ENCODE results near the gene NIT2.

The NIT2 gene

GRCh38 chr3:100354850-100355249 is 20.3 kb downstream of the NIT2 start:
- Histone ChIP-seq H3K4me3 (replicated peaks; ENCODE audit: insufficient read depth, low read length) (no peak overlapping the region), H3K27me3 (ENCODE audit: insufficient read depth, poor library complexity, severe bottlenecking) (no peaks in the 10 kb centered on the region), H3K27ac (replicated peaks) (no peak overlapping the region)
- DNase-seq (ENCODE audit: low read depth in 1 of 2, low spot score in 1 of 2) = no peak
- TF ChIP-seq, protein P1, sequence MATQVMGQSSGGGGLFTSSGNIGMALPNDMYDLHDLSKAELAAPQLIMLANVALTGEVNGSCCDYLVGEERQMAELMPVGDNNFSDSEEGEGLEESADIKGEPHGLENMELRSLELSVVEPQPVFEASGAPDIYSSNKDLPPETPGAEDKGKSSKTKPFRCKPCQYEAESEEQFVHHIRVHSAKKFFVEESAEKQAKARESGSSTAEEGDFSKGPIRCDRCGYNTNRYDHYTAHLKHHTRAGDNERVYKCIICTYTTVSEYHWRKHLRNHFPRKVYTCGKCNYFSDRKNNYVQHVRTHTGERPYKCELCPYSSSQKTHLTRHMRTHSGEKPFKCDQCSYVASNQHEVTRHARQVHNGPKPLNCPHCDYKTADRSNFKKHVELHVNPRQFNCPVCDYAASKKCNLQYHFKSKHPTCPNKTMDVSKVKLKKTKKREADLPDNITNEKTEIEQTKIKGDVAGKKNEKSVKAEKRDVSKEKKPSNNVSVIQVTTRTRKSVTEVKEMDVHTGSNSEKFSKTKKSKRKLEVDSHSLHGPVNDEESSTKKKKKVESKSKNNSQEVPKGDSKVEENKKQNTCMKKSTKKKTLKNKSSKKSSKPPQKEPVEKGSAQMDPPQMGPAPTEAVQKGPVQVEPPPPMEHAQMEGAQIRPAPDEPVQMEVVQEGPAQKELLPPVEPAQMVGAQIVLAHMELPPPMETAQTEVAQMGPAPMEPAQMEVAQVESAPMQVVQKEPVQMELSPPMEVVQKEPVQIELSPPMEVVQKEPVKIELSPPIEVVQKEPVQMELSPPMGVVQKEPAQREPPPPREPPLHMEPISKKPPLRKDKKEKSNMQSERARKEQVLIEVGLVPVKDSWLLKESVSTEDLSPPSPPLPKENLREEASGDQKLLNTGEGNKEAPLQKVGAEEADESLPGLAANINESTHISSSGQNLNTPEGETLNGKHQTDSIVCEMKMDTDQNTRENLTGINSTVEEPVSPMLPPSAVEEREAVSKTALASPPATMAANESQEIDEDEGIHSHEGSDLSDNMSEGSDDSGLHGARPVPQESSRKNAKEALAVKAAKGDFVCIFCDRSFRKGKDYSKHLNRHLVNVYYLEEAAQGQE (IDR thresholded peaks at IDR 0.05; ENCODE audit: insufficient replicate concordance, low read depth) = no peak
- TF ChIP-seq GABPA (IDR thresholded peaks at IDR 0.05; ENCODE audit: low read depth) = no peak
- TF ChIP-seq POLR2AphosphoS5 (IDR thresholded peaks at IDR 0.05; ENCODE audit: low read depth) = no peak
- TF ChIP-seq SPI1 (IDR thresholded peaks at IDR 0.05; ENCODE audit: borderline replicate concordance, low read depth) = no peak
- TF ChIP-seq CTCF (IDR thresholded peaks at IDR 0.05; ENCODE audit: insufficient read depth, low read length) = no peak

- DNase-seq (ENCODE audit: low read depth in 1 of 2, low spot score in 1 of 2) = no peak
- no peak for TF ChIP-seq GABPA (IDR thresholded peaks at IDR 0.05; ENCODE audit: low read depth)
- no peak for TF ChIP-seq CTCF (IDR thresholded peaks at IDR 0.05; ENCODE audit: insufficient read depth, low read length)
- TF ChIP-seq, protein P1 (IDR thresholded peaks at IDR 0.05; ENCODE audit: insufficient replicate concordance, low read depth) = no peak
- no peak for TF ChIP-seq POLR2AphosphoS5 (IDR thresholded peaks at IDR 0.05; ENCODE audit: low read depth)
- TF ChIP-seq SPI1 (IDR thresholded peaks at IDR 0.05; ENCODE audit: borderline replicate concordance, low read depth) = no peak
- H3K27ac ChIP-seq (replicated peaks) = no peak overlapping the region
- H3K4me3 ChIP-seq (replicated peaks; ENCODE audit: insufficient read depth, low read length) = no peak overlapping the region
- H3K27me3 ChIP-seq (ENCODE audit: insufficient read depth, poor library complexity, severe bottlenecking) = no peaks in the 10 kb centered on the region
Measured at GRCh38 chr3:100358413-100358812, 23.9 kb downstream of the NIT2 start.

DNA sequence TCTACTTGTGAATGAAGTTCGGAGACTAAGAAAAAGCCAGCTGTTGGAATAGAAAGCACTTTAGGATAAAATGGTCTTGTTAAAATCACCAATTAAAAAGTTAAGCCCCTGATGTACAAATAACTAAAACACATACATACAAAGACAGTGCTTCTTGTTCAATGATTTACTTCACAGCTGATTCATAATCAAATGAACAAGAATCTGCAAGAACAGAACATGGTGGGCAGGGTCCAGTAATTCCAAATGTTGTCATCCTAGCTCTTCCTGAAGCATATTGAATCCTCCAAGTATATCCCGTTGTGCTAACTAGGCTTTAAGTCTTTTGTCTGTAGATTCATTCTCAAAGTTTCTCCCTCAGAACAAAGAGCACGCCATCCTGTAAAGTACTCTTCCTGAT is 24.5 kb downstream of the NIT2 start:
- H3K27ac ChIP-seq (replicated peaks) = no peak overlapping the region
- no peak for DNase-seq (ENCODE audit: low read depth in 1 of 2, low spot score in 1 of 2)
- no peak overlapping the region for H3K4me3 ChIP-seq (replicated peaks; ENCODE audit: insufficient read depth, low read length)
- no peak for TF ChIP-seq GABPA (IDR thresholded peaks at IDR 0.05; ENCODE audit: low read depth)
- no peaks in the 10 kb centered on the region for H3K27me3 ChIP-seq (ENCODE audit: insufficient read depth, poor library complexity, severe bottlenecking)

GRCh38 chr3:100360757-100361496 is 26.4 kb downstream of the NIT2 start:
- Histone ChIP-seq H3K27me3 (ENCODE audit: insufficient read depth, poor library complexity, severe bottlenecking) (no peaks in the 10 kb centered on the region), H3K4me3 (replicated peaks; ENCODE audit: insufficient read depth, low read length) (no peak overlapping the region), H3K27ac (replicated peaks) (no peak overlapping the region)
- no peak for DNase-seq (ENCODE audit: low read depth in 1 of 2, low spot score in 1 of 2)
- TF ChIP-seq CTCF (IDR thresholded peaks at IDR 0.05; ENCODE audit: insufficient read depth, low read length) = no peak
- TF ChIP-seq POLR2AphosphoS5 (IDR thresholded peaks at IDR 0.05; ENCODE audit: low read depth) = peak; percentile 15; the same call in 1 of the 2 replicates

All from HL-60 (cell line).